Hepatocyte (in vitro differentiated cells): ENCODE results near the gene KIR2DL1. TPM values are rescaled to one million over a fixed set of nuclear protein-coding genes. Genes with fewer than 3 reads are reported as not detected.
"Not testable (repeated sequence)": the region's sequence is repeated elsewhere in the genome, so short reads cannot be mapped to it uniquely, and the experiment has no call there.

Experiments used
- DNase-seq: peaks from one replicate; pipeline ENCODE4 v3.0.0-alpha.2; 2016; ENCODE audit warnings: low spot score
- H2AFZ ChIP-seq: fragments of 200-600 bp; sonication (generic); 2 replicates; pipeline ENCODE4 v1.6.0; 2016; ENCODE audit warnings: antibody characterized with exemption, mild to moderate bottlenecking
- H3K27ac ChIP-seq: fragments of 200-600 bp; sonication (generic); 2 replicates; pipeline ENCODE4 v1.5.1; 2016; ENCODE audit warnings: mild to moderate bottlenecking
- H3K27me3 ChIP-seq: fragments of 200-600 bp; sonication (generic); 2 replicates; pipeline ENCODE4 v1.6.1; 2016
- H3K36me3 ChIP-seq: fragments of 200-600 bp; sonication (generic); replicated peaks from 2 replicates; pipeline ENCODE4 v1.5.1; 2016; ENCODE audit warnings: low read depth; ENCODE audit not compliant: insufficient read depth
- H3K4me1 ChIP-seq: fragments of 200-600 bp; sonication (generic); 2 replicates; pipeline ENCODE4 v1.5.1; 2016; ENCODE audit warnings: mild to moderate bottlenecking, moderate library complexity; ENCODE audit not compliant: insufficient read depth
- H3K4me2 ChIP-seq: fragments of 200-600 bp; sonication (generic); 2 replicates; pipeline ENCODE4 v1.6.0; 2016
- H3K4me3 ChIP-seq: fragments of 200-600 bp; sonication (generic); 2 replicates; pipeline ENCODE4 v1.5.1; 2016; ENCODE audit warnings: mild to moderate bottlenecking
- H3K79me2 ChIP-seq: fragments of 200-600 bp; sonication (generic); 2 replicates; pipeline ENCODE4 v1.6.0; 2017; ENCODE audit warnings: mild to moderate bottlenecking
- H3K9me2 ChIP-seq: fragments of 200-600 bp; sonication (generic); replicated peaks from 2 replicates; pipeline ENCODE4 v1.6.0; 2017; ENCODE audit warnings: mild to moderate bottlenecking; ENCODE audit not compliant: insufficient read depth
- H3K9me3 ChIP-seq: fragments of 200-600 bp; sonication (generic); 2 replicates; pipeline ENCODE4 v1.5.1; 2016; ENCODE audit warnings: low read depth, mild to moderate bottlenecking
- H4K20me1 ChIP-seq: fragments of 200-600 bp; sonication (generic); 2 replicates; pipeline ENCODE4 v1.6.0; 2016; ENCODE audit warnings: mild to moderate bottlenecking; ENCODE audit not compliant: insufficient read depth, poor library complexity, severe bottlenecking
- WGBS: methylation state at CpG from one replicate; pipeline ENCODE4 v1.1.6; 2016; ENCODE audit warnings: low lambda C conversion rate; ENCODE audit errors: missing lambda C conversion rate; 5-methylcytosine and 5-hydroxymethylcytosine counted together
- polyA plus RNA-seq: library from polyadenylated mRNA; unstranded; fragments of >200 nt; fragmentation: Nextera tagmentation; extraction: Ambion mirVana; gene quantifications from 2 replicates; pipeline ENCODE4 v1.2.1, GENCODE V29; 2016
- total RNA-seq: library from RNA; depleted of rRNA; stranded (reverse); fragments of >200 nt; gene quantifications from 2 replicates; pipeline ENCODE4 v1.2.3, GENCODE V29; 2014

KIR2DL1 gene
- total and polyA plus RNA-seq, 2 experiments from 2014 or later = not detected

DNA sequence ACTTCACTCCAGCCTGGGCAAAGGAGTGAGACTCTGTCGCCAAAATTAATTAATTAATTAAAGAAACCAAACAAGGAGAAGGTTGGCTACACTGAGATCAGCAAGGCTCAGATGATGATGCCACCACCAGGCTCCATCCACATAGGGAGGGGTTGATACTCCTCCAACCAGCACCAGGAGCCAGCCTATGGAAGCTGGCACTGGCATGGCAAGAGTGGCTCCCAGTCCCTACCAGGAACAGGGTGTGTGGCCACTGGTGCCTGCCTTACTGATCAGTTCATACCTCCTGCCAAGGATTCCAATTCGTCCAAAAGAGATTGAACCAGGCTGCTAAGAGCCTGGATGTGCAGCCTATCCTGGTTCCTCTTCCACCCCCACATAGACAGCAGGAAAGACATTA, 3.1 kb downstream of the KIR2DL1 start:
- H2AFZ ChIP-seq, H3K4me1 ChIP-seq, H3K79me2 ChIP-seq, H3K4me3 ChIP-seq, H3K9me2 ChIP-seq, DNase-seq, H3K36me3 ChIP-seq, H3K4me2 ChIP-seq, H3K9me3 ChIP-seq, H3K27me3 ChIP-seq, H3K27ac ChIP-seq, H4K20me1 ChIP-seq: not testable (repeated sequence)
- 19% methylated on average over 2 of the region's 2 CpGs for WGBS

- not testable (repeated sequence) for H2AFZ ChIP-seq, H3K27ac ChIP-seq, H4K20me1 ChIP-seq, H3K4me3 ChIP-seq, H3K79me2 ChIP-seq, DNase-seq, H3K27me3 ChIP-seq, H3K4me2 ChIP-seq, H3K9me2 ChIP-seq, H3K4me1 ChIP-seq, H3K36me3 ChIP-seq, H3K9me3 ChIP-seq
- WGBS = 66% methylated on average over 12 of the region's 12 CpGs
These were observed 5.7 kb downstream of the KIR2DL1 start for GRCh38 chr19:54775095-54775815.

DNA sequence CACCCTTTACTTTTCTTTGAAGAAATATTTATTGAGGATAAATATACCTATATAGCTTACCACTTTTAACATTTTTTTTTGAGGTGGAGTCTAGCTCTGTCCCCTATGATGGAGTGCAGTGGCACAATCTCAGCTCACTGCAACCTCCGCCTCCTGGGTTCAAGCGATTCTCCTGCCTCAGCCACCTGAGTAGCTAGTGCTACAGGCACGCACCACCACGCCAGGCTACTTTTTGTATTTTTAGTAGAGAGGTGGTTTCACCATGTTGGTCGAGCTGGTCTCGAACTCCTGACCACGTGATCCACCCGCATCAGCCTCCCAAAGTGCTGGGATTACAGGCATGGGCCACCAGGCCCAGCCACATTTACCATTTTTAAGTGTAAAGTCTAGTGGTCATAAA, 6.2 kb downstream of the KIR2DL1 start:
- H3K4me2 ChIP-seq, H3K79me2 ChIP-seq, DNase-seq, H2AFZ ChIP-seq, H3K9me2 ChIP-seq, H3K27ac ChIP-seq, H3K36me3 ChIP-seq, H3K9me3 ChIP-seq, H4K20me1 ChIP-seq, H3K27me3 ChIP-seq, H3K4me3 ChIP-seq, H3K4me1 ChIP-seq: not testable (repeated sequence)
- WGBS = 57% methylated on average over 8 of the region's 8 CpGs

- not testable (repeated sequence) for DNase-seq, H4K20me1 ChIP-seq, H2AFZ ChIP-seq, H3K9me2 ChIP-seq, H3K4me2 ChIP-seq, H3K27ac ChIP-seq, H3K4me1 ChIP-seq, H3K79me2 ChIP-seq, H3K4me3 ChIP-seq, H3K36me3 ChIP-seq, H3K9me3 ChIP-seq, H3K27me3 ChIP-seq
- WGBS = 49% methylated on average over 4 of the region's 4 CpGs
These were observed 8.3 kb downstream of the KIR2DL1 start for GRCh38 chr19:54777851-54778250.

DNA sequence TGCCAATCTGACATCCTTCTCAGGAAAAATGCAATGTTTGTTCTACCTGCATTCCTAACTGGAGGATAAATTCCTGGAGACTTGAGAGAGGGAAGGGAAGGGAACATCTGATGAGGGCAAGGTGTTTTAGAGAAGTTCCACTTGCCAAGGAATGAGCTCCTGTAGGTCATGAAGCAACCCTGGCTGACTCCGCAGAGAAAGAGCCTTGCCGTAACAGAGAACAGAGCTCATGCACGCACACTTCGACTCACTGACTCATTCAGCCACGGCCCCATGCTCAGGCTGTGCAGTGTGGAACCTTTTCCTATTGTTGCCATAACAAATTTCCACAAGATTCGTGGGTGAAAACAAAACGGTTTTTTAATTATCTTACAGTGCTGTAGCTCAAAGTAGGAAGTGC, 9.3 kb downstream of the KIR2DL1 start:
- H3K4me3 ChIP-seq, DNase-seq, H3K36me3 ChIP-seq, H3K79me2 ChIP-seq, H3K4me1 ChIP-seq, H3K27ac ChIP-seq, H3K9me3 ChIP-seq, H3K9me2 ChIP-seq, H4K20me1 ChIP-seq, H3K27me3 ChIP-seq, H2AFZ ChIP-seq, H3K4me2 ChIP-seq: not testable (repeated sequence)
- WGBS = 61% methylated on average over 7 of the region's 7 CpGs

GRCh38 chr19:54782916-54783315, 13.3 kb downstream of the KIR2DL1 start:
- not testable (repeated sequence) for H3K27me3 ChIP-seq, H3K4me2 ChIP-seq, H3K9me2 ChIP-seq, DNase-seq, H3K4me1 ChIP-seq, H3K9me3 ChIP-seq, H4K20me1 ChIP-seq, H3K4me3 ChIP-seq, H3K79me2 ChIP-seq, H3K27ac ChIP-seq, H2AFZ ChIP-seq, H3K36me3 ChIP-seq
- WGBS = 61% methylated on average over 4 of the region's 4 CpGs

DNA sequence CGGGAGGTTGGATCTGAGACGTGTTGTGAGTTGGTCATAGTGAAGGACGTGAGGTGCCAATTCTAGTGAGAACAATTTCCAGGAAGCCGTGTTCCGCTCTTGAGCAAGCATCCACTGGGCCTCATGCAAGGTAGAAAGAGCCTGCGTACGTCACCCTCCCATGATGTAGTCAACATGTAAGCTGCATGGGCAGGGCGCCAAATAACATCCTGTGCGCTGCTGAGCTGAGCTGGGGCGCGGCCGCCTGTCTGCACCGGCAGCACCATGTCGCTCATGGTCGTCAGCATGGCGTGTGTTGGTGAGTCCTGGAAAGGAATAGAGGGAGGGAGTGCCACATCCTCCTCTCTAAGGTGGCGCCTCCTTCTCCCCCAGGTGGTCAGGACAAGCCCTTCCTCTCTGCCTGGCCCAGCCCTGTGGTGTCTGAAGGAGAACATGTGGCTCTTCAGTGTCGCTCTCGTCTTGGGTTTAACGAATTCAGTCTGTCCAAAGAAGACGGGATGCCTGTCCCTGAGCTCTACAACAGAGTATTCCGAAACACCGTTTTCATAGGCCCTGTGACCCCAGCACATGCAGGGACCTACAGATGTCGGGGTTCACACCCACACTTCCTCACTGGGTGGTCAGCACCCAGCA, 16.6 kb downstream of the KIR2DL1 start:
- not testable (repeated sequence) for H3K9me2 ChIP-seq, H3K27me3 ChIP-seq, H3K4me3 ChIP-seq, H2AFZ ChIP-seq, H4K20me1 ChIP-seq, H3K27ac ChIP-seq, H3K4me1 ChIP-seq, H3K9me3 ChIP-seq, H3K36me3 ChIP-seq, H3K4me2 ChIP-seq, DNase-seq, H3K79me2 ChIP-seq
- WGBS = 81% methylated on average over 24 of the region's 24 CpGs

GRCh38 chr19:54788154-54788553, 18.6 kb downstream of the KIR2DL1 start:
- H3K4me1 ChIP-seq, DNase-seq, H3K27ac ChIP-seq, H3K9me3 ChIP-seq, H3K36me3 ChIP-seq, H4K20me1 ChIP-seq, H3K4me2 ChIP-seq, H2AFZ ChIP-seq, H3K4me3 ChIP-seq, H3K27me3 ChIP-seq, H3K9me2 ChIP-seq, H3K79me2 ChIP-seq: not testable (repeated sequence)
- WGBS = 76% methylated on average over 6 of the region's 6 CpGs
